Activated T-helper 1 cell treated with Interleukin-2 at 50 U/mL for 16 hours (primary cell): ENCODE results near the gene TAS2R43.
"Not testable (repeated sequence)": the region's sequence is repeated elsewhere in the genome, so short reads cannot be mapped to it uniquely, and the experiment has no call there.

Source experiments
- DNase-seq: peaks from one replicate; pipeline ENCODE4 v3.0.0-alpha.2; 2020; ENCODE audit warnings: low read depth

The TAS2R43 gene

DNA sequence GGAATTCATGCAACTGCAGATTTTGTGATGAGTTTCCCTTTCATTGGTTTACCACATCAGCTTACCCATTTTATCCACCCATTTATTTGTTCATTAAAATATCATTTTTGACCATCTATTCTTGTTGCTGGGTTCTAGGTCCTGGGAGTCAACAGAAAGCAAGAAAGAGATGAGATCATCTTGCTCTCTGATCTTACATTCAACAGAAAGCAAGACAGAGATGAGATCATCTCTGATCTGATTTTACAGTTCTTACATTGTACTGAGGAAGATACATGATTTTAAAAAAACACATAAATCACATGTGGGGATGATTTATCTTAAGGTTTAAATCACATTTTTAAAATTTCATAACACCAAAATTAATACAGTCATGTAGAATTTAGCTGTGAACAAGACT, 32.3 kb downstream of the TAS2R43 start:
- DNase-seq: no peak

DNA sequence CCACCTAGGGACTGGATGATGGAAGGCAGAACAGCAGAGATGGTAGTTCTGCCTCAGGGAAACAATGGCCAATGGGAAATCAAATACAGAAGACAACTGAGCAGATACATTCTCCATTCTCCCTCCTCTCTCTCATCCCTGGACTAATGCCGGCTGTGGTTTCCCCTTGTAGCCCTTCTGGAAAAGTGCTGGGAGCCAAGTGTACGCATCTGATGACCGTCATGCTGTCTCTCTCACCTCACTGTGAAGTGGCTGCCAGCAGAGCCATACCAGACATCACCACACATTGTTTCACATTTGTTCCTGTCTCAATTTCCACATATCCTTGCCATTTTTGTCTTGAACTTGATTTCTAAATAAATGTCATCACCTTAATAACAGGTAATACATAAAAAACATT, 33.1 kb downstream of the TAS2R43 start:
- no peak for DNase-seq

DNA sequence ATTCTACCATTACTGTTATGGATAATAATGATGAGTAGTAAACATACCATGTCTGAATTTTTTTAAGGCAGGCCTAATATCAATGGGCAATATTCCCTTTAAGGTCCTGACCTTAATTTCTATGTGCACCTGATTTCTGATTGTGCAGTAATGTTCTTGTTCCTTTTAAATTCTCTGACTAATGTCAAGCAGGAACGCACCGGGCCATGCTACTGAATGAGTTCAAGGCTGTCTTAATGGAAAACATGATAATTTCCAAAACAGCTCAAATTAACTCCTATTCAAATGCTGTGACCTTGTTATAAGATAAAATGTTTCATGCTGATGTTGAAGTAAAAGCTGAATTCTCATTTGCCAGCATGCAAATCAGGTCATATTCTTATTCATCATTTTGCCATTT, 36.8 kb downstream of the TAS2R43 start:
- DNase-seq: no peak

DNA sequence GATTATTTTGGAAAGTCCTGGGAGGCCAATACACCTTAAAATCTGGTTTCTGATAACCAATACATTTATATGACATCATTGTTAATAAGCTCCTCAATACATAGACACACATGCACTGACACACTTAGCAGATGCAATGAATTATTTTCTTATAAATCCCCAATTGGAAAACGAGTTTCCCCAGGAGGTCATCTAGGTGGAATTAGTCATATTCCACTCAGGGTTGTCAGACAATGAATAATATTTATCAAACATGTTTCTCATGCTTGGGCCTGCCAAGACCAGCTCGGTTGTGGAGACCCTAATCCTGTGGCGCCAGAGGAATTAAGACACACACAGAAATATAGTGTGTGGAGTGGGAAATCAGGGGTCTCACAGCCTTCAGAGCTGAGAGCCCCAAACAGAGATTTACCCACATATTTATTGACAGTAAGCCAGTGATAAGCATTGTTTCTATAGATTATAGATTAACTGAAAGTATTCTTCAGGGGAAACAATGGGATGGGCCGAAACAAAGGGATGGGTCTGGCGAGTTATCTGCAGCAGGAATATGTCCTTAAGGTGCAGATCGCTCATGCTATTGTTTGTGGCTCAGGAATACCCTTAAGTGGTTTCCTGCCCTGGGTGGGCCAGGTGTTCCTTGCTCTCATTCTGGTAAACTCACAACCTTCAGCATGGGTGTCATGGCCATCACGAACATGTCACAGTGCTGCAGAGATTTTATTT, 42.1 kb downstream of the TAS2R43 start:
- not testable (repeated sequence) for DNase-seq

GRCh38 chr12:11041366-11041765, 50.7 kb downstream of the TAS2R43 start:
- DNase-seq: not testable (repeated sequence)
